Stomach (tissue), 4 donors: Measurements from ENCODE around the gene UBE2Z.

Experiments used
- CTCF ChIP-seq, 7 experiments: fragments of 450-650 bp in 4 of 7; fragments of 200-600 bp in 3 of 7; sonication (generic) in 3 of 7; IDR thresholded peaks; one replicate each; pipeline ENCODE4 v1.5.1; 2016 to 2019; ENCODE audit warnings: antibody characterized with exemption in 7 of 7, control low read depth in 2 of 7, mild to moderate bottlenecking in 1 of 7
- EP300 ChIP-seq: sonication (generic); formaldehyde crosslinking; IDR thresholded peaks from one replicate; pipeline ENCODE4 v1.6.1; 2017; ENCODE audit warnings: antibody characterized with exemption
- POLR2A ChIP-seq, 4 donors: fragments of 450-650 bp; IDR thresholded peaks; one replicate each; pipeline ENCODE4 v1.6.1; 2016; ENCODE audit warnings: antibody characterized with exemption in 4 of 4, control low read depth in 2 of 4, mild to moderate bottlenecking in 1 of 4, moderate library complexity in 1 of 4
- POLR2AphosphoS5 ChIP-seq, 3 donors: sonication (generic); formaldehyde crosslinking; IDR thresholded peaks; one replicate each; pipeline ENCODE4 v1.6.1; 2016; ENCODE audit warnings: antibody characterized with exemption in 3 of 3

GRCh38 chr17:48910370-48910769 lies 2.2 kb downstream of the UBE2Z start:
- TF ChIP-seq POLR2AphosphoS5 (IDR thresholded peaks at IDR 0.05) (no peak), CTCF (IDR thresholded peaks at IDR 0.05) (no peak), POLR2A (IDR thresholded peaks at IDR 0.05) (no peak), EP300 (no peak)
